ENCODE data around the gene LRRC37A. TPM values are rescaled to one million over a fixed set of nuclear protein-coding genes. Genes with fewer than 3 reads are reported as not detected.
A peak's percentile ranks its signal among the peaks of the same experiment; 100 is the strongest.

LRRC37A gene
- total and polyA plus RNA-seq, 9 of the 15 experiments (the other 6 are each of a cell fraction or from before 2014, with no cell fraction given) = 0.14 to 3.1 (median 1.8) TPM

- TF ChIP-seq ID3 (CRISPR knock-in tag; IDR thresholded peaks at IDR 0.05) = no peak
- TF ChIP-seq ID3 (tag; IDR thresholded peaks at IDR 0.05) = no peak; the same call in 1 of the 2 replicates
- no peak for TF ChIP-seq CC2D1A (IDR thresholded peaks at IDR 0.05)
- no peak for TF ChIP-seq ZZZ3 (IDR thresholded peaks at IDR 0.05)
- peak; percentile 43; the same call in 1 of the 2 replicates for TF ChIP-seq CREB3L1 (IDR thresholded peaks at IDR 0.05; ENCODE audit: borderline replicate concordance, low read depth)
- no peak for TF ChIP-seq MYC (IDR thresholded peaks at IDR 0.05; ENCODE audit: low read depth, low read length)
- TF ChIP-seq MYC (CRISPR knock-in tag; IDR thresholded peaks at IDR 0.05; ENCODE audit: borderline replicate concordance, low read depth) = peak; percentile 9; the same call in 1 of the 2 replicates
- no peak for TF ChIP-seq MCM5 (IDR thresholded peaks at IDR 0.05; ENCODE audit: low read depth)
- no peak for TF ChIP-seq MCM3 (IDR thresholded peaks at IDR 0.05)
- TF ChIP-seq MBD2 (IDR thresholded peaks at IDR 0.05; ENCODE audit: borderline replicate concordance, low read depth) = no peak; the same call in 1 of the 2 replicates
- TF ChIP-seq SIN3B (IDR thresholded peaks at IDR 0.05; ENCODE audit: low read depth) = peak; percentile 15; the same call in 1 of the 2 replicates
- no peak for TF ChIP-seq JUNB (CRISPR knock-in tag; conservative IDR thresholded peaks at IDR 0.05)
- no peak for TF ChIP-seq ZNF699 (CRISPR knock-in tag; IDR thresholded peaks at IDR 0.05; ENCODE audit: insufficient replicate concordance)
- no peak for TF ChIP-seq POLR2AphosphoS2 (IDR thresholded peaks at IDR 0.05; ENCODE audit: low read length)
- no peak for TF ChIP-seq ZNF507 (tag; conservative IDR thresholded peaks at IDR 0.05)
- TF ChIP-seq FIP1L1 (IDR thresholded peaks at IDR 0.05; ENCODE audit: low read depth, low read length, poor library complexity, severe bottlenecking) = peak; percentile 65
- TF ChIP-seq NFXL1 (CRISPR knock-in tag; IDR thresholded peaks at IDR 0.05) = no peak
- TF ChIP-seq NFATC3 (IDR thresholded peaks at IDR 0.05) = 0 out of 2 replicates have a peak, but pooled peaks have one; percentile 48
- peak; percentile 84 for TF ChIP-seq GMEB1 (CRISPR knock-in tag; IDR thresholded peaks at IDR 0.05)
- TF ChIP-seq UBTF (IDR thresholded peaks at IDR 0.05; ENCODE audit: borderline replicate concordance in 1 of 2, low read depth in 2 of 2, low read length in 2 of 2) = peak; percentile 55 to 93; a peak in 2 of 4 replicates
- 0 out of 2 replicates have a peak, but pooled peaks have one; percentile 8 for TF ChIP-seq JUND (IDR thresholded peaks at IDR 0.05; ENCODE audit: borderline replicate concordance, low read depth, low read length)
- peak; percentile 9; the same call in 1 of the 3 replicates for TF ChIP-seq JUND (tag; IDR thresholded peaks at IDR 0.05; ENCODE audit: borderline replicate concordance, low read depth, low read length)
Observed at GRCh38 chr17:46266656-46267544, 28.0 kb upstream of the LRRC37A start (continued).

All from K562 (cell line).